HG02798 (cell line): ENCODE measurements around the gene CEACAM7.
"Not testable (repeated sequence)": the region's sequence is repeated elsewhere in the genome, so short reads cannot be mapped to it uniquely, and the experiment has no call there.

Source experiments
- ATAC-seq: cut with Tn5 transposase; IDR thresholded peaks from one replicate; pipeline ENCODE4 v1.9.1; 2021; ENCODE audit warnings: mild to moderate bottlenecking; ENCODE audit not compliant: unreplicated experiment, poor library complexity

The CEACAM7 gene

DNA sequence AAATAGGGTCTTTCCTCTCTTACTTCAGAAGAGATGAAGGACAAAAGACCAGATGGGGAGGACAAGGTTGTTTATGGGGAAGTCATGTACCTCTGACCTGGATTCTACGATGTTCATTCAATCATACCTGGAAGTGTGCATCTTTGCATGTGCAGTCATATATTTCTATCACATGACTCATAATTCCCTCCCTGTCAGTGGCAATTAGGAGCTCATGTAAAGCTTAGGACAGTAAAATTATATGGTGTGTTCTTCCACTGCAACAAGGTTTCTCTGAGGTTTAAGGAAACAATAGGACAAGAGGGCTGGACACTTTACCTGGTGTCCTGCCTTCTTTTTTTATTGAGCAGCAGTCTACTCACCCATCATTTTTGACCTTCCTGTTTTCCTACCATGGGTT is 19.8 kb downstream of the CEACAM7 start:
- ATAC-seq: no peak

DNA sequence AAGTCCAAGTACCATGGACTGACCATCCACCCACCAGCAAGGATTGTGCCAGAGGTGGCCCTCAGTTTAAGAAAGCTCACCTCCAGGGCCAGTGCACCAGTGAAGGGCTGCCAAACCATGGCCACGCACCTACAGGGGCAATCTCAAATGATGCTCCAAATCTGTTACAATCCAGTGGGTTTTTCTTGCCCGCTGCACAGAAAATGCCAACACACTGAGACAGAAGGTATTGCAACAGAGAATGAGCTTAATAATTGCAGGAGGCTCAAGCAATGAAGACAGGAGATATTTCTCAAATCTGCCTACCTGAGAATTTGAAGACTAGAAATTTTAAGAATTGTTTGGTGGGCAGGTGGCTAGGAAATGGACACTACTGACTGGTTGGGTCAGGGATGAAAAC is 22.0 kb downstream of the CEACAM7 start:
- no peak for ATAC-seq

DNA sequence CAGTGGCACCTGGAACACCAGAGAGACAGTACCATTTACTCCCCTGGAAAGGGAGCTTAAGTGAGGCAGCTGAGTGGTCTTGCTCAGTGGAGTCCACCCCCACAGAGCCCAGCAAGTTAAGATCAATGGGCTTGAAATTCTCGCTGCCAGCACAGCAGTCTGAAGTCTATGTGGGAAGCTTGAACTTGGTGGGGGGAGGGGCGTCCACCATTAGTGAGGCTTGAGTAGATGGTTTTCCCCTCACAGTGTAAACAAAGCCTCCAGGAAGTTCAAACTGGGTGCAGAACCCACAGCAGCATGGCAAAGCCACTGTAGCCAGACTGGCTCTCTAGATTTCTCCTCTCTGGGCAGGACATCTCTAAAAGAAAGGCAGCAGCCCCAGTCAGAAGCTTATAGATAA is 30.9 kb downstream of the CEACAM7 start:
- no peak for ATAC-seq

DNA sequence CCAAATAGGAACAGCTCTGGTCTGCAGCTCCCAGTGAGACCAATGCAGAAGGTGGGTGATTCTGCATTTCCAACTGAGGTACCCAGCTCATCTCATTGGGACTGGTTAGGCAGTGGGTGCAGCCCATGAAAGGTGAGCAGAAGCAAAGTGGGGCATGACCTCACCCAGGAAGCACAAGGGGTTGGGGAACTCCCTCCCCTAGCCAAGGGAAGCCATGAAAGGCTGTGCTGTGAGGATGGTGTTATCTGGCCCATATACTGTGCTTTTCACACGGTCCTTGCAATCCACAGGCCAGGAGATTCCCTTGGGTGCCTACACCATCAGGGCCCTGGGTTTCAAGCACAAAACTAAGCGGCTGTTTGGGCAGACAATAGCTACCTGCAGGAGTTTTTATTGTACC is 31.3 kb downstream of the CEACAM7 start:
- ATAC-seq: not testable (repeated sequence)

DNA sequence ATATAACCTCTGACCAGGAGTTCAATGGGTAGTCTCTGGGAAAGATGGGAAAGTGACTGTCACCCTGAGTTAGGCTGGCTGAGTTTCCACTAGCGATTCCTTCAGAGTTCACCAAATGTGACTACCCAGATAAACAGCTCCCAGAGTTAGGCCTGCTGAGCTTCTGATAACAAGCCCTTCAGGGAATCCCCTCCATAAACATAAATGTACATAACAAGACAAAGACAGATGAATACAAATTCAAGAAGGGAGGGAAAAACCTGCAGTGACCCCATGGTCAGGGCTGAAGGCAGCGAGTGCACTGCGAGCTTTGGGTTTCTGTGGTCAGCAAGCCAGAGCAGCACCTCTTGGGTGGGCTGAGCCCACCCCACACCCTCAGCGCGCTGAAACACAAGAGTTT is 35.8 kb downstream of the CEACAM7 start:
- no peak for ATAC-seq

DNA sequence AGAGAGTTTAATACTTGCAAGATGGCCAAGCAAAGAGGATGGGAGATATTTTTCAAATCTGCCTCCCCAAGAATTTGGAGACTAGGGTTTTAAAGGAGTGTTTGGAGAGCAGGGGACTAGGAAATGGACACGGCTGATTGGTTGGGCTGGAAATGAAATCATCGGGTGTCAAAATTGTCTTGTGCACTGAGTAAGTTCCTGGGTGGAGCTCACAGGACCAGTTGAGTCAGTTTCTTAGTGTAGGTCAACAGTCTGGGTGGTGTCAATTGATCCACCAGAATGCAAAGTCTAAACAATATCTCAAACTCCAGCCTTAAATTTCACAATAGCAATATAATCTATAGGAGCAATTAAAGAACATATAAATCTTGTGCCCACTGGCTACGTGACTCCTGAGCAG is 38.2 kb downstream of the CEACAM7 start:
- ATAC-seq: no peak

DNA sequence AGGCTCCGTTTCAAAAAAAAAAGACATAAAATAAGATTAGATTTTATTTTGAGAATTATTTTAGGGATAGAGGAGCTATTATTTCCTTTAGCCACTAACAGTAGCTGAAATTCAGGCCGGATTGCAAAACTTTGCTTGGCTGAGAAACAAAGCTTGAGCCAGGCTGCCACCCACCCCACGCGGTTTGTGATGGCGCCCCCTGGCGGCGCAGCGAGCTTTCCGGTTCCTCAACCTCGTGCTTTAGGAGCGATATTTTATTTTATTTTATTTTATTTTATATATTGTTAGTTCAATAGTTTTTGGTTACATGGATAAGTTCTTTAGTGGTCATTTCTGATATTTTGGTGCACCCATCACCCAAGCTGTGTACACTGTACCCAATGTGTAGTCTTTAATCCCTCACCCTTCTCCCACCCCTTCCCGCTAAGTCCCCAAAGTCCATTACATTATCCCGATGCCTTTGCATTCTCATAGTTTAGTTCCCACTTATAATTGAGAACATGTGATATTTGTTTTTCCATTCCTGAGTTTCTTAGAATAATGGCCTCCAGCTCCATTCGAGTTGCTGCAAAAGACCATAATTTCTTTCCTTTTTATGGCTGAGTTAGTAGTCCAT is 41.4 kb downstream of the CEACAM7 start:
- ATAC-seq: no peak

DNA sequence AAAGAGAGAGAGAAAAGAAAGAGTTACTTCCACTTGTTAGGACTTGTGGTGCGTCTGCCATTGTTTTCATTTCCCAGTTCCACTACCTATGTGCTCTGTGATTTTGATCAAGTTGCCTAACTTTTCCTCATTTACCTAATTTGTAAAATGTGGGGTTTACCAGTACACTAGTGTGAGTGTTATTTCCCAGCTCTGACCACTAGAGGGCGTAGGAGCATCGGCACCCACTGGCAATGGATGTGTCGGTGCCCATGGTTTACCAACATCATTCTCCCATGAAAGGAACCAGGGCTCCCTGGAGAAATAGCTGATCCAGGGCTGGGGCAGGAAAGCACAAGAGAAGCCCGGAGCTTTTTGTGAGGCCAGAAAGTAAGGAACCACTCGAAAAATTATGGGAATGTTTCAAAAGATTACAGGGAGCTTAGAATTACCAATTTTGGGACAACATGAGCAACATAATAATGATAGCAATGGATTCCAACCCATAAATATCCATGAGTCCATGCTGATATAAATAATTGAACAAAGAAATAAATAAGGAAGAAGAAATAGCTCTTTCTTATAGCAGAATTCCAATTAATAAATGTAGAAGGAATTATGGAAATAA is 46.1 kb downstream of the CEACAM7 start:
- ATAC-seq: no peak

DNA sequence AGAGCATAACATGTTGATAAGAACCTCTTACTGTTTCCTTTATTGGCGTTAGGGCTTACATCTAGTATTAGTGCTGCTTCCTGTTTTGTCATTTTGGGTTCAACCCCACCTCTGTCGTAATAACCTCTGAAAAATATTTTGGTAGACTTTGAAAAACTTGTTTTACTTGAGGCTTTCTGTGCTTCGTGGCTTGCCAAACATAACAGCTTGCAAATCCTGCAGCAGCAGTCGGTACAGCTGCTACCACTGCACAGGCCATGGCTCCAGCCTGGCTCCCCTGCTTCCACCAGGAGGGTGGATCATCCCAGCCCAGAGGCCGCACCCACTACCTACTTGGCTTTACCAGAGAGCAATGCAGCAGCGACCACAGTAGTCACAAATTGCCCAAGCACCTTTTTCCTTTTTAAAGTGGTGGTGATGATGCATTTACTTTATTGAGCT is 49.4 kb downstream of the CEACAM7 start:
- no peak for ATAC-seq

DNA sequence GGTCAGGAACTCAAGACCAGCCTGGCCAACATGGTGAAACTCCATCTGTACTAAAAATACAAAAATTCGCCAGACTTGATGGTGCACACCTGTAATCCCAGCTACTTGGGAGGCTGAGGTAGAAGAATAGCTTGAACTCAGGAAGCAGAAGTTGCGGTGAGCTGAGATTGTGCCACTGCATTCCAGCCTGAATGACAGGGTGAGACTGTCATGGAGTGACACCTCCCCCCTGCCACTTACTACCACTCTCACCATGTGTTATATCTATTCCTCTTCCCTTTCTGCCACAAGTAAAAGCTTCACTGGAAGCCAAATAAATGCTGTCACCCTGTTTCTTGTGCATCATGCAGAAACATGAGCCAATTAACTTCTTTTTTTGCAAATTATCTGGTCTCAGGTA is 50.6 kb downstream of the CEACAM7 start:
- ATAC-seq: no peak

DNA sequence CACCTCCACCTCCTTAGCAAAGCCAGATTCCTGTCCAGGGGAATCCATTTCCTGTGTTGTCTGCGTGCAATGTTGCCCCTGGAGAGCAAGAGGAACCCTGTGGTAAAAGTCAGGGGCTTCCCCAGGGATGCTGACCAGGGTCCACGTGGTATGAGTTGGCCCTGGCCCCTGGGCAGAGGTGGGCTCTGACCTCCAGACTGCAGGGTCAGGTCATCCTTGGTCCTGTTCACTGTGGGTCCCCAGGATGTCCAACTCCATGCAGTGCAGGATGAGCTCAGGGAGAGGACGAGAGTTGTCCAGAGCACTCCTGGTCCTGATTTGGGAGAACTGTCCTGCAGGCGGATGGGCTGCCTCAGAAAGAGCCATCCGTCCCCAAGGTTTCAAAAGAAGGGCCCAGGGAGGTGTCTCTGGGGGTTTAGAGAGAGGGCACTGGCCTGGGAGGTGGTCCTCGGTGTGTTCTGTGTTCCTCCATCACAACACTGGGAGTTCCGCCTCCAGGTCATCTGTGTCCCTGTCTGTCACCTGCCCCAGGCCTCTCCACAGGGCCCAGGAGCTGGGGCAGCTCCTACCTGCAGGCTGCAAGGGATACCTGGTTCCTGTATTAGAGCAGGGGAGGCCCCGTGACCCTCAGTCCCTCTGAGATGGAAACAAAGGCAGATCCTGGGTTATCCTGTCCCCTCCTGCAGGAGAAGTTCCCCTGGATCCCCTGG is 59.9 kb downstream of the CEACAM7 start:
- ATAC-seq: no peak

DNA sequence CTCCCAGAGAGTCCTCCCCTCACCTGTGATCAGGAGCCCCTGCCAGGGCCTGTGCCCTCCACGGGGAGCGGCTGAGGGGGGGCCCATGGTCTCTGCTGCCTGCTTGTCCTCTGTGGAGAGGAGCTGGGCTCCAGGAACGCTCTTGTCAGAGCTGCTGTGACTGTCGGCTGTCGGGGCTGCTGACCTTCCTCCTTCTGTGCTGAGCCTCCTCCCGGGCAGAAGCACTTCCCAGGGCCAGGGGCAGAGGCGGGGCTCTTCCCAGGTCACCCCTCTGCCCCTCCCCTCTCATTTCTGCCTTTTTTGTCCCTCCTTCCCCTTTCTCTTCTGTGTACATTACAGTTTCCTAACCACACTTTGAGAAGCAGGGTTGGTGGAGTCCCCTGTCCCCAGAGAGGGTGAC is 61.2 kb downstream of the CEACAM7 start, which contains the start of gene CEACAM4:
Gene CEACAM4 (minus strand): TSS at position 198 of the 400 bp plus-strand sequence. CDS start 111 bp downstream, at position 87.
- no peak for ATAC-seq

DNA sequence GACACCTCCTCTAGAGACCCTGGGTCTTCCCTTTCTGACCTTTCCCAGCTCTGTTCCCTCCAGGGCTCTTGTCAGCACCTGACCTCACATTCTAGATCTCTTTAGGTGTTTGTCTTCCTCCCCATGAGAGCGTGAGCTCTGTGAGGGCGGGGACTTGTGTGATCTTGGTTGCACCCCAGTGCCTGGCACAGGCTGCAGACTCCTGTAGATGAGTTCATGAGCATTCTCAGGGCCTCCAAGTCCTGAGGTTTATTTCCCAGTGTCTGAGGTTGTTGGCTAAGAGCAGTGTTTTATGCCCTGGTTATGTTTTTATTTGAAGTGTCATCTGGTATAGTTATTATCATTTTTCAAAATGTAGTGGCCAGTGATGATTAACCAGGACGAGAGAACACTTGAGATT is 61.8 kb downstream of the CEACAM7 start:
- ATAC-seq: no peak

DNA sequence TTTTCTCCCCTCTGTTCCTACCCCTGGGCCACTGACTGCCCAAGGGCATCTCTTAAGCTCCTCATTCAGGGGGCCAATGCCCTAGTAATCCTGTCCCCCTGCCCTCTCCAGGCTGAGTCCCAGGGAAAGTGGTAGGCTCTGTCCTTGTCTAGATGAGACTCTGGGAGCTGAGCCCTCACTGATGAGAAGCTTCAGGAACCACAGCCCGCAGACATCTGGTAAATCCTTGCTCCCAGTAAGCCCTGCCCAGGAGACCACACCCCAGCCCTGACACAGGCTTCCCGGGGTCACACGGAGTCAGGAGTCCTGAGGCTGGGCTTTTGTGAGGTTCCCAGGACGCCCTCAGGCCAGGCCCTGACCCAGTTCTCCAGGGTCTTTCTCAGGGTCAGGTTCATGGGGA is 63.1 kb downstream of the CEACAM7 start:
- no peak for ATAC-seq

DNA sequence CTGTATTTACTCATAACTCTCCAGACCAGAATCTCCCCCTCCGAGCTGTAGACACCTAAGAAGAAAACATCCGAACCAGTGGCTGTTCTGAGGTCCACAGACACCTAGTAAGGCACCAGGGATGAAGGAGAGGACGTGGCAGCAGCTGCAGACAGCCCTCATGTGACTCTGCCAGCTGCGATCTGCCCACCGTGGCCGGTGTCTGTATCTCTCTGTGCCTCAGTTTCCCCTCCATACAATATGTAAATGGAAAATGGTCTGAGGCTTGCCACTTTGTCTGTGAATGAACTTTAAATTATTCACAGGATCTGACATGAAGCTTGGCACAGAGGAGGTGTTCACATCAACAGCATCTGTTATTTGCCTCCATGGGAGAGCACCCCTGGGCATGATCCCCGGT is 63.6 kb downstream of the CEACAM7 start:
- ATAC-seq: no peak

DNA sequence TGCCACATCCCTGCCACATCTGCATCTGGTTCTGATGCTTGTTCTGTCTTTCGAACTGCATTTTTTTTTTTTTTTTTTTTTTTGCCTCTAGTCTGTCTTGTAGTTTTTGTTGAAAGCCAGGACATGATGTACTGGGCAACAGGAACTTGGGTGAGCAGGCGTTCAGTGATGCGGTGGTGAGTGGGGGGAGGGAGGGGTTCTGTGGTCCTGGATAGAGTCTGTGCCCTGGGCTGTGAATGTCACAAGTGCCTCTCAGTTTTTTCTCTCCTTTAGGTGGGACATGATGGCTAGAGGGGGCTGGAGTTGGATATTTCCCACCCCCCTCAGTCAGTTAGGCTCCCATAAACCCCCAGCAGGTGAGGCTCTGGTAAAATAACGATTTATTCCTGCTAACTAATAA is 64.7 kb downstream of the CEACAM7 start:
- ATAC-seq: no peak
